ENCODE results near the gene ABCB8.

ABCB8 gene

GRCh38 chr7:151028131-151028947 lies at the start of gene ABCB8:
Gene ABCB8 (plus strand): TSS chr7:151028450. CDS start chr7:151028516, 66 bp downstream.
- peak; percentile 88 for FAIRE-seq

GRCh38 chr7:150979713-150980390 lies 48.4 kb upstream of the ABCB8 start:
- no peak for FAIRE-seq

GRCh38 chr7:150980663-150981062 lies 47.6 kb upstream of the ABCB8 start:
- no peak for FAIRE-seq

GRCh38 chr7:150981644-150982043 lies 46.6 kb upstream of the ABCB8 start:
- no peak for FAIRE-seq

- FAIRE-seq, result no peak
Measured at GRCh38 chr7:150982351-150982750, 45.9 kb upstream of the ABCB8 start.

GRCh38 chr7:150983893-150984368 lies 44.3 kb upstream of the ABCB8 start:
- no peak for FAIRE-seq

- FAIRE-seq, result no peak
Measured at GRCh38 chr7:150986099-150986512, 42.1 kb upstream of the ABCB8 start.

GRCh38 chr7:150986556-150986955 lies 41.7 kb upstream of the ABCB8 start:
- no peak for FAIRE-seq

- FAIRE-seq, result no peak
Measured at GRCh38 chr7:150988230-150989226, 39.7 kb upstream of the ABCB8 start.

GRCh38 chr7:150989456-150989855 lies 38.8 kb upstream of the ABCB8 start:
- no peak for FAIRE-seq

- FAIRE-seq, result no peak
Measured at GRCh38 chr7:150990416-150991186, 37.6 kb upstream of the ABCB8 start, which contains the start of gene NOS3. Gene NOS3 (plus strand): TSS chr7:150991017. CDS start chr7:150993804, 2,787 bp downstream.

- FAIRE-seq, result no peak
Measured at GRCh38 chr7:150992051-150992640, 36.1 kb upstream of the ABCB8 start.

GRCh38 chr7:150992833-150993302 lies 35.4 kb upstream of the ABCB8 start:
- no peak for FAIRE-seq

- no peak for FAIRE-seq
Measured at GRCh38 chr7:150993511-150993910, 34.7 kb upstream of the ABCB8 start.

GRCh38 chr7:150994141-150994837 lies 34.0 kb upstream of the ABCB8 start:
- no peak for FAIRE-seq

- no peak for FAIRE-seq
Measured at GRCh38 chr7:150994838-150995510, 33.3 kb upstream of the ABCB8 start.

GRCh38 chr7:150996376-150997074 lies 31.7 kb upstream of the ABCB8 start:
- no peak for FAIRE-seq

GRCh38 chr7:150997075-150997511 lies 31.2 kb upstream of the ABCB8 start:
- no peak for FAIRE-seq

GRCh38 chr7:150997817-150998216 lies 30.4 kb upstream of the ABCB8 start:
- no peak for FAIRE-seq

All from TTC549 (cell line).